Stimulated activated naive CD4-positive, alpha-beta T cell (primary cell): ENCODE measurements around the gene CDON.
"Not testable (repeated sequence)": the region's sequence is repeated elsewhere in the genome, so short reads cannot be mapped to it uniquely, and the experiment has no call there.

Experiments used
- DNase-seq, 6 experiments: peaks; one replicate each; lab custom pipeline; 2025; lab: John Stamatoyannopoulos, UW

Gene CDON

GRCh38 chr11:125994509-125994908 lies 68.2 kb downstream of the CDON start:
- no peak for DNase-seq

DNA sequence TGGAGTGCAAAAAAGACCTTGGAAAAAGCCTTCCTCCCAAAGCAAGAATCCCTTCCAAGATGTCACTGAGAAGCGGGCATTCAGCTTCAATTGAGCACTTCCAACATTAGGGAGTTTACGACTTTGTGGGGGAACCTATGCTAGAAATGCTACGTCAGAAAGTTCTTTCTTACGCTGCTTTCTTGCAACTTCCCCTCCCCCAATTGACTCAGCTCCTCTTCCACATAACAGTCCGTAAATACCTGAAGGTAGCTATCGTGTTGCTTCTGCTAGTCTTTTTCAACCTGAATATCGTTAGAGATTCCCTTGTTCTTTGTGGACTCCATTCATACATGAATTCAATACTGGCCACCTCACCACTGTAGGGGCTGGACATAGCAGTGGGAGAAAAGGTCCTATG lies 69.8 kb downstream of the CDON start:
- DNase-seq, result no peak

DNA sequence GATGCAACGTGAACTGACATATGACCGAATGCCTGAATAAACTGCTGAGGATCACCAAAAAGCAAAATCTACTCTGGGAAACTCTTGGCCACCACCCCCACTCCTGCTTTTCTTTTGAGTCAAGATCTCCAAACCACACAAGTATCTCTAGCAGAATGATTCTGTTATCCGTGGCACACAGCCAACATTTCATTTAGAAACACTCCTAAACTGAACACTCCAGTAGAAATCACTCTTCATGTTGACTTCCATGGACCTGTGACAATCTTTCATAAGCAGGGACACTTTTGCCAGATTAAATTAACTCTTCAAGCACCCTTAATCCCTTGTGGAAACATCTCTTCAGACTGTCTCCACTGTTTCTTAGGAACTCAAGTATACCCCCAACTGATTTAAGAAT lies 72.4 kb downstream of the CDON start:
- DNase-seq, result no peak

GRCh38 chr11:125987066-125987641 lies 75.5 kb downstream of the CDON start:
- no peak for DNase-seq

- DNase-seq, result not testable (repeated sequence)
These were observed 76.7 kb downstream of the CDON start for GRCh38 chr11:125985956-125986355.

DNA sequence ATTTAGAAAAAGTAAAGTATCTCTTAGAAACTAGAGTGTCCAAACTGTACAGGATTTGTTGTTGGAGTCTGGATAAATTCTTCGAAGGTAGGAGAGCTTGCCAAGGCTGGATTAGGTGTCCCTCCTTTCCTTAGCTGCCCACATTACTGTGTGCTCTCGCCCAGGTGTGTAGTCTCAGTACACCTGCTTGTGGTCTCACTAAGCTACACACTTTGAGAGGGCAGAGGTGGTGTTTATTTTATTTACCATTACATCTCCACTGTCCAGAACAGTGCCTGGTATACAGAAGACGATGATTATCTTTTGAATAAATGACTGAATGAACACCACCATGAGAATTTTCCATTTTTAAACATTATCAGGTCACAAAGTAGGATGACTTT lies 80.3 kb downstream of the CDON start:
- DNase-seq, result no peak

DNA sequence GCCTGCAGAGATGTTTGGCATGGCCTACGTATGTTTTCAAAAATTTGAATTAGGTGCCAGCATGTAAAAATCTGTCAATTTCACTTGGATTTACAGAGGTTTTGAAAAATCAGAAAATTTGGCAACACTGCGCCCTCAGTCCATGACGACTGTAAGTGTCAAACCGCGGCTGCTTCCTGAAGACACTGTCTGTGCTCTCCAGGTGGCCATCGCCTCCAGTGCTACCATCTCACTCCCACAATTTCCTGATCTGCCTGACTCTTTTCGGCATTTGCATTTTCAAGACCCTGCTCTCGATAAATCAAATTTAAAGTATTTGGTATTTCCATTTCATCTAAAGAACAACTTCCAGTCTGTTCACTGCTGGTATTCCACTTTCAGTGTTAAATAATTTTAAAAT lies 82.2 kb downstream of the CDON start:
- DNase-seq, result no peak

DNA sequence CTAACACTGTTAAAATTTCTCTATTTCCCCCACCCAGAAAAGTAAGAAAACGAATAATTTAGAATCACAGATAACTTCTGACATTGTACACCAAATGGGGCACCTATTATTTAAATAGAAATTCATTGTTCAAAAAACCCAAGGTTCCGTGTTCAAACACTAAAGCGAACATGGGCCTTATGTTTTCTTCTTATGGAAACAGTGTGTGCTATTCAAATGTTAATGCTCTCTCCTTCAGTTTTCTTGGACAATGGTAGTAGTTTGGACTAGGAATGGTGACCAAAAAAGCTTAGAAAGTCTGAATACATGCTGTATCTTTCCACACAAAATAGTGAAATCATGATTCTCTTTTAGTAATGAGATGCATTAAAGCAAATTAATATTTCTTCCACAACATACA lies 83.2 kb downstream of the CDON start:
- DNase-seq, result no peak

DNA sequence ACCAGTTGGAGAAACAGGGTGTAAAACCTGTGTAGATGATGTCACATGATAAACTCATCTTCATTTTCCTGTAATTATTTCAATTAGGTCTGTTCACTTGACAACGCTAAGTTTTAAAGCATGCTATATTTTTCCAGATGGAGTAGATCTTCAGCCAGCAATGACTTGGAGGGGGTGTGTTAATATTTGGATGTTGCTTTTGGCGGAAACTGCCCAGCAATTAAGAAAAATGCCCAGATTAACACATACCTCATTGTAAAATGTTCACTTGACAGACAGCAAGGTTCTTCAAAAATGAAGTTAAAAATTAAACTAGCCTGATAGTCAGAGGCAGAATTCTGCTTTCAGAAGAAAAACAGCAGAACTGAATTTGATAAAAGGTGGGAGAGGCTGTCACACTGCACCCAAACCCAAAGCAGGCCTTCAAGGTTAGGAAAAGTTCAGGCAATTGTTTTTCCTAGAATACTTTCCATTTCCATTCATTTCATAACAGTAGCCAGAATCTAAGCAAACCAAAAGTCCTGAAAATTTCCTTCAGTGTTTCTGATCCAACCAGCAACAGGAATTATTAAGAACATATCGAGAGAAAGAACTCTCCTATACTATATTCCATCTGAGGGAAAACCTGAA lies 83.8 kb downstream of the CDON start:
- DNase-seq, result no peak

GRCh38 chr11:125978181-125978716 lies 84.4 kb downstream of the CDON start:
- no peak for DNase-seq

DNA sequence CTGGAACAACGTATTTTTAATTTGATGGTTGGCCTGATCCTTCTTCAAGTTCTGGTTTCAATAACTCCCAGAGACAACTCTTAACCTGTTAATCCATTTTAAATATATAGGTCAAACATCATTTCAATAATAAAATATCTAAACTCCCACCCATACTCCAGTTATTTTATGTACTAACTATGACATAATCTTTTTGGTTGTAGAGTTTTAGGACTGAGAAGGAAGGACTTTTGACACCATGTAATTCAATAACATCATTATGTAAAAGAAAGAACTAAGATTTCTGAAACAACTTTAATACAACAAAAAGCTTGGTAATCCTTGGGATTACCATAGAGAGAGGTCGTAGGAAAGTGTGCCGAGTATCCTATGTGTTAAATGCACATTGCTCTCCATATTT lies 85.3 kb downstream of the CDON start:
- no peak for DNase-seq

- DNase-seq, result no peak
These were observed 86.5 kb downstream of the CDON start for GRCh38 chr11:125976156-125976555.

GRCh38 chr11:125975634-125976033 lies 87.0 kb downstream of the CDON start:
- DNase-seq, result no peak

DNA sequence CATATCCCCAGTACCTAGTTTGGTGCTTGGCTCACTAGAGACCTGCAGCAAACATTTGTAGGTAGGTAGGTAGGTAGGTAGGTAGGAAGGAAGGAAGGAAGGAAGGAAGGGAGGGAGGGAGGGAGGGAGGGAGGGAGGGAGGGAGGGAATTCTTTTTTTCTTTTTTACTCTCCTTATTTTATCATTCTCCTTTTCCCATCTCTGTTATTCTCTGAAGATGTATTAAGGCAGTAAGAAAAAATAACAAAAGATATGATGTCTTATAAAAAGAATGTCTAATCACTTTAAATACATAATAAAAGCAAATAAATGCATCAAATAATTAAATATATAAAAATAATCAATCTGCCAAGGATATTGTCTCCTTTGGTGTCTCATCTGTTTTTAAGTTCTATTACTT lies 88.4 kb downstream of the CDON start:
- DNase-seq, result no peak

DNA sequence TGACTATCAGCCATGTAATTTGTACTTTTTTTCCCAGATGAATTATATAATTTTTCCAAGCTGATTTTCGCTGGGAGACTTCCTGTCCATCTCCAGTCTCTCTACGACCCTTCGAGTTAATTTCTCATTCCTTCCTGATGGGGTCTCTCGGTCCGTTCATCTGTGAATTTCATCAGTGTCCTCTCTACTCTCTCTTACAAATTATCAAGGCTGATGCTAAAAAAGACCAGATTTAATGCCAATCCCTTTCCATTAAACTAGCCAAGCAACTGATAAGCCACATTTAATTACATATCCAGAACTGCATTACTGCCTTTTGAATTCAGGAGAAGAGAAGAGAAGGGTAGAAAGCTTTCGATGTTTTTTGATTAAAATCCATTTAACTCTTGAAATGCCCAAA lies 91.0 kb downstream of the CDON start:
- no peak for DNase-seq

GRCh38 chr11:125968354-125968753 lies 94.3 kb downstream of the CDON start:
- DNase-seq, result no peak

DNA sequence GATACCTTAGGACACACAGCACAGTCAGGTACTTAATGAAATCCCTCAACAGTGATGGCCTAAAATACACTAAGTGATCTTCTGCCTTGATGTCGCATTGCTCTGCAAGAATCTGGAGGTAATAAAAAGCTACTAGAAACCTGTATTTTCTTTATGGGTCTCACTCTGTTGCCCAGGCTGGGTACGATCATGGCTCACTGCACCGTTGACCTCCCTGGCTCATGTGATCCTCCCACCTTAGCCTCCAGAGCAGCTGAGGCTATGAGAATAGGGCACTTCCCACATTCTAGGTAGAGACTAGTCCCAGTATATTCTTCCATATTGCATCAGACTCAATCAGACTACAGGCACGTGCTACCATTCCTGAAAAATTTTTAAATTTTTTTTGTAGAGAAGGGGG lies 95.2 kb downstream of the CDON start:
- DNase-seq, result no peak

DNA sequence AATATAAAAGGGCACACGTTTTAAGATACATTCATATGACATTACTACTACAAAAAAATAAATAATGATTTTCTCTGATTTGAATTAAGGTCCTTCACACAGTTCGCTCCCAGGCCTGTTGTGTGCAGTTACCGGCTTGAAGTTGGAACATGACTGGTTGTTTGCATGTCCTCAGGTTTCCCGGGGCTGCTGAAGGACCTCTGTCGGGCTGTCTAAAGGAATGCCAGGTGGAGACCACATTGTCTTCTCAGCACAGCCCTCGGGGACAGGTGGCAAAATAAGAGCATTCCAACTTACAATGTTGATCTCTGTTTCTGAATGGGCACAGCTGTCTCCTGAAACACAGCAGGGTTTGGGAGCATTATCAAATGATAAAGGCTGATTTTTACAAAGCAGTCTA lies 101.9 kb downstream of the CDON start:
- no peak for DNase-seq

DNA sequence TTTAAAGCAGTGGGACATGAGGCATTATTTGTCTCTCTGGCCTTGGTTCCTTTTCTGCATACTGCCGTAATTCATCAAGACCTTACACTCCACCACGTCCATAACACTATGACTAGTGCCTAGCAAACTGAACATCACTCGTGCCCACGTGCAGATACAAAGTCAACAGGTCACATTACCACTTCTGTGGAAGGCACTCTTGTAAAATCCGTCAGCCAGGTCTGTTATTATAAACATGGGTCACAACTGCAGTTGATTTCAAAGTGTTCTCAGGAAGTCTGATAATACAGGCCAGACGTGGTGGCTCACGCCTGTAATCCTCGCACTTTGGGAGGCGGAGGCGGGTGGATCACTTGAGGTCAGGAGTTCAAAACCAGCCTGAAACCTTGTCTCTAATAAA lies 102.7 kb downstream of the CDON start:
- DNase-seq, result no peak

- no peak for DNase-seq
These were observed 103.2 kb downstream of the CDON start for GRCh38 chr11:125959511-125959910.

DNA sequence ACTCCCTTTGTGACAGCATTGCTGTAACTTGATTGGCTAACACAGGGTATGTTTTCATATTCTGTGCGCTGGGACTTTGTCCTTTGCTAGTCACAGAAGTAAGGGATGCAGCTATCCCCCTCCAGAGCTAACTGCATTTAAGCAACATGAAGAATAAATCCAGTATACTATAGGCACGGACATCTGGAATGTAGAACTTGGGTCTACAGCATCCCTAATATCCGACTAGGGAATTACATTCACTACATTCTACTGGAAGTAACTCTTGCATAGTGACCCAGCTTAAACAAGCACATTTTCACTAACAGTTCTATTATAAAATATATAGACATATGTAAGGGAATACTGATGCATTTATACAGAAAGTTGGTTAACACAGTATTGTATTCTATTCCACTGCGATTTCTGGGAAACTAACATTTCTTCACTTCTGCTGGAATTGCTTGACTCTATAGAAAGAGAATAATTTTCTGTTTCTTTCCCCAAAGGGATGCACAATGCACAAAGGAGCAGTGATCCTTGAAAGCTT lies 103.7 kb downstream of the CDON start:
- no peak for DNase-seq

- no peak for DNase-seq
These were observed 104.9 kb downstream of the CDON start for GRCh38 chr11:125957618-125958332.
